Measurements from ENCODE around the gene ARHGAP22.

The ARHGAP22 gene

GRCh38 chr10:48474765-48475365 lies 130.0 kb downstream of the ARHGAP22 start:
- no peak overlapping the region for H3K23ac ChIP-seq (ENCODE audit: low read length in 2 of 2)

GRCh38 chr10:48473704-48474103 lies 131.2 kb downstream of the ARHGAP22 start:
- no peak overlapping the region for H4K91ac ChIP-seq (ENCODE audit: low read length)
- H3K4me3 ChIP-seq (ENCODE audit: insufficient read depth in 1 of 2, low read depth in 1 of 2, low read length in 2 of 2): no peak overlapping the region
- H2AFZ ChIP-seq (ENCODE audit: low read depth, low read length): no peak overlapping the region
- no peak for DNase-seq
- 98% methylated on average over 4 of the region's 5 CpGs for WGBS
- peaks cover 8% of the 10 kb centered on the region for H3K79me1 ChIP-seq (replicated peaks; ENCODE audit: low read length, poor library complexity, severe bottlenecking)
- H2BK12ac ChIP-seq (ENCODE audit: low read length in 2 of 2): no peak overlapping the region
- no peak overlapping the region for H3K4me2 ChIP-seq (ENCODE audit: low read length, poor library complexity, severe bottlenecking)
- H2BK15ac ChIP-seq (ENCODE audit: low read depth, poor library complexity, severe bottlenecking): no peak overlapping the region
- H3K9ac ChIP-seq (ENCODE audit: low read length): no peak overlapping the region
- no peak overlapping the region for H3K23ac ChIP-seq (ENCODE audit: low read length in 2 of 2)
- no peak overlapping the region for H4K8ac ChIP-seq (ENCODE audit: low read length)
- no peak overlapping the region for H2AK5ac ChIP-seq (ENCODE audit: low read length, severe bottlenecking)
- no peak overlapping the region for H2BK120ac ChIP-seq (ENCODE audit: low read depth, low read length)
- peaks cover 7 to 70% of the 10 kb centered on the region in 2 experiments for H3K36me3 ChIP-seq (ENCODE audit: control insufficient read depth in 1 of 2, insufficient read depth in 2 of 2, low read depth in 1 of 2, low read length in 2 of 2)
- no peak overlapping the region for H3K18ac ChIP-seq (ENCODE audit: low read depth in 1 of 2, low read length in 2 of 2)
- no peak overlapping the region for H2BK5ac ChIP-seq (ENCODE audit: low read depth, low read length, poor library complexity, severe bottlenecking)
- H3K14ac ChIP-seq (ENCODE audit: low read length in 2 of 2): no peak overlapping the region
- no peak overlapping the region for H3K4ac ChIP-seq (ENCODE audit: low read depth in 1 of 2, low read length in 2 of 2)
- H3K27ac ChIP-seq (ENCODE audit: low read length, poor library complexity, severe bottlenecking): no peak overlapping the region
- no peaks in the 10 kb centered on the region for H3K9me3 ChIP-seq (ENCODE audit: control insufficient read depth, low read length)
- H3K4me1 ChIP-seq (ENCODE audit: control insufficient read depth, insufficient read depth, low read depth, low read length): peaks cover 5% of the 10 kb centered on the region
- H3K27me3 ChIP-seq (ENCODE audit: control insufficient read depth in 1 of 2, insufficient read depth in 1 of 2, low read length in 2 of 2): no peaks in the 10 kb centered on the region

More at GRCh38 chr10:48474765-48475365, 130.0 kb downstream of the ARHGAP22 start:
- H2BK12ac ChIP-seq (ENCODE audit: low read length in 2 of 2): no peak overlapping the region
- H3K4ac ChIP-seq (ENCODE audit: low read depth in 1 of 2, low read length in 2 of 2): no peak overlapping the region
- H3K79me1 ChIP-seq (replicated peaks; ENCODE audit: low read length, poor library complexity, severe bottlenecking): peaks cover 5% of the 10 kb centered on the region
- H2AK5ac ChIP-seq (ENCODE audit: low read length, severe bottlenecking): no peak overlapping the region
- no peak overlapping the region for H3K27ac ChIP-seq (ENCODE audit: low read length, poor library complexity, severe bottlenecking)
- no peak overlapping the region for H3K18ac ChIP-seq (ENCODE audit: low read depth in 1 of 2, low read length in 2 of 2)
- H3K36me3 ChIP-seq (ENCODE audit: control insufficient read depth in 1 of 2, insufficient read depth in 2 of 2, low read depth in 1 of 2, low read length in 2 of 2): peaks cover 7 to 69% of the 10 kb centered on the region in 2 experiments
- no peaks in the 10 kb centered on the region for H3K27me3 ChIP-seq (ENCODE audit: control insufficient read depth in 1 of 2, insufficient read depth in 1 of 2, low read length in 2 of 2)
- H2BK120ac ChIP-seq (ENCODE audit: low read depth, low read length): no peak overlapping the region
- no peak overlapping the region for H2BK15ac ChIP-seq (ENCODE audit: low read depth, poor library complexity, severe bottlenecking)
- no peak overlapping the region for H4K8ac ChIP-seq (ENCODE audit: low read length)
- H3K9ac ChIP-seq (ENCODE audit: low read length): no peak overlapping the region
- no peak overlapping the region for H3K4me3 ChIP-seq (ENCODE audit: insufficient read depth in 1 of 2, low read depth in 1 of 2, low read length in 2 of 2)
- H3K14ac ChIP-seq (ENCODE audit: low read length in 2 of 2): no peak overlapping the region
- peaks cover 7% of the 10 kb centered on the region for H3K4me1 ChIP-seq (ENCODE audit: control insufficient read depth, insufficient read depth, low read depth, low read length)
- H2AFZ ChIP-seq (ENCODE audit: low read depth, low read length): no peak overlapping the region
- WGBS: 95% methylated on average over 1 of the region's 3 CpGs
- H3K4me2 ChIP-seq (ENCODE audit: low read length, poor library complexity, severe bottlenecking): no peak overlapping the region
- no peak overlapping the region for H4K91ac ChIP-seq (ENCODE audit: low read length)
- no peak for DNase-seq
- H2BK5ac ChIP-seq (ENCODE audit: low read depth, low read length, poor library complexity, severe bottlenecking): no peak overlapping the region
- H3K9me3 ChIP-seq (ENCODE audit: control insufficient read depth, low read length): no peaks in the 10 kb centered on the region

GRCh38 chr10:48472501-48473069 lies 132.3 kb downstream of the ARHGAP22 start:
- no CpG with 5 or more reads among the region's 3 CpGs for WGBS
- Histone ChIP-seq H3K18ac (ENCODE audit: low read depth in 1 of 2, low read length in 2 of 2) (no peak overlapping the region), H2AK5ac (ENCODE audit: low read length, severe bottlenecking) (no peak overlapping the region), H2AFZ (ENCODE audit: low read depth, low read length) (no peak overlapping the region), H3K4me2 (ENCODE audit: low read length, poor library complexity, severe bottlenecking) (no peak overlapping the region), H3K27me3 (ENCODE audit: control insufficient read depth in 1 of 2, insufficient read depth in 1 of 2, low read length in 2 of 2) (no peaks in the 10 kb centered on the region), H3K4ac (ENCODE audit: low read depth in 1 of 2, low read length in 2 of 2) (no peak overlapping the region), H3K4me3 (ENCODE audit: insufficient read depth in 1 of 2, low read depth in 1 of 2, low read length in 2 of 2) (no peak overlapping the region), H3K36me3 (ENCODE audit: control insufficient read depth in 1 of 2, insufficient read depth in 2 of 2, low read depth in 1 of 2, low read length in 2 of 2) (peaks cover 7 to 65% of the 10 kb centered on the region in 2 experiments), H3K9ac (ENCODE audit: low read length) (no peak overlapping the region), H2BK120ac (ENCODE audit: low read depth, low read length) (no peak overlapping the region), H2BK5ac (ENCODE audit: low read depth, low read length, poor library complexity, severe bottlenecking) (no peak overlapping the region), H3K23ac (ENCODE audit: low read length in 2 of 2) (peak overlapping the region in 1 of 2 experiments; percentile 78), H2BK12ac (ENCODE audit: low read length in 2 of 2) (no peak overlapping the region), H4K8ac (ENCODE audit: low read length) (no peak overlapping the region), H3K79me1 (replicated peaks; ENCODE audit: low read length, poor library complexity, severe bottlenecking) (peaks cover 8% of the 10 kb centered on the region), H3K27ac (ENCODE audit: low read length, poor library complexity, severe bottlenecking) (no peak overlapping the region), H3K9me3 (ENCODE audit: control insufficient read depth, low read length) (no peaks in the 10 kb centered on the region), H3K4me1 (ENCODE audit: control insufficient read depth, insufficient read depth, low read depth, low read length) (peaks cover 5% of the 10 kb centered on the region), H4K91ac (ENCODE audit: low read length) (no peak overlapping the region), H2BK15ac (ENCODE audit: low read depth, poor library complexity, severe bottlenecking) (no peak overlapping the region), H3K14ac (ENCODE audit: low read length in 2 of 2) (no peak overlapping the region)
- no peak for DNase-seq

- peak overlapping the region; percentile 82 for H2BK15ac ChIP-seq (ENCODE audit: low read depth, poor library complexity, severe bottlenecking)
- no peak overlapping the region for H2BK5ac ChIP-seq (ENCODE audit: low read depth, low read length, poor library complexity, severe bottlenecking)
- H2AFZ ChIP-seq (ENCODE audit: low read depth, low read length): no peak overlapping the region
- no peak overlapping the region for H3K4me2 ChIP-seq (ENCODE audit: low read length, poor library complexity, severe bottlenecking)
- H3K4me3 ChIP-seq (ENCODE audit: insufficient read depth in 1 of 2, low read depth in 1 of 2, low read length in 2 of 2): no peak overlapping the region
- H2BK120ac ChIP-seq (ENCODE audit: low read depth, low read length): peak overlapping the region; percentile 50
- 69% methylated on average over 8 of the region's 8 CpGs for WGBS
- H3K9ac ChIP-seq (ENCODE audit: low read length): no peak overlapping the region
- H3K14ac ChIP-seq (ENCODE audit: low read length in 2 of 2): peak overlapping the region in 1 of 2 experiments; percentile 63
- H3K4ac ChIP-seq (ENCODE audit: low read depth in 1 of 2, low read length in 2 of 2): peak overlapping the region; percentile 19 to 52
- no peak overlapping the region for H3K23ac ChIP-seq (ENCODE audit: low read length in 2 of 2)
- H3K79me1 ChIP-seq (replicated peaks; ENCODE audit: low read length, poor library complexity, severe bottlenecking): peaks cover 8% of the 10 kb centered on the region
- peaks cover 11% of the 10 kb centered on the region for H3K4me1 ChIP-seq (ENCODE audit: control insufficient read depth, insufficient read depth, low read depth, low read length)
- H3K36me3 ChIP-seq (ENCODE audit: control insufficient read depth in 1 of 2, insufficient read depth in 2 of 2, low read depth in 1 of 2, low read length in 2 of 2): peaks cover 7 to 52% of the 10 kb centered on the region in 2 experiments
- H3K18ac ChIP-seq (ENCODE audit: low read depth in 1 of 2, low read length in 2 of 2): peak overlapping the region in 1 of 2 experiments; percentile 4
- H3K27me3 ChIP-seq (ENCODE audit: control insufficient read depth in 1 of 2, insufficient read depth in 1 of 2, low read length in 2 of 2): peaks cover 0 to 3% of the 10 kb centered on the region in 2 experiments
- no peak overlapping the region for H4K8ac ChIP-seq (ENCODE audit: low read length)
- H4K91ac ChIP-seq (ENCODE audit: low read length): no peak overlapping the region
- no peak overlapping the region for H2AK5ac ChIP-seq (ENCODE audit: low read length, severe bottlenecking)
- DNase-seq: peak; percentile 33
- no peak overlapping the region for H3K27ac ChIP-seq (ENCODE audit: low read length, poor library complexity, severe bottlenecking)
- peak overlapping the region in 1 of 2 experiments; percentile 91 for H2BK12ac ChIP-seq (ENCODE audit: low read length in 2 of 2)
- H3K9me3 ChIP-seq (ENCODE audit: control insufficient read depth, low read length): no peaks in the 10 kb centered on the region
Measured at GRCh38 chr10:48470893-48471805, 133.7 kb downstream of the ARHGAP22 start.

All from mesenchymal stem cell (in vitro differentiated cells and primary cell).